Measurements from ENCODE around the gene LDB2. TPM values are rescaled to one million over a fixed set of nuclear protein-coding genes. Genes with fewer than 3 reads are reported as not detected.

LDB2 gene
- total and polyA plus RNA-seq, 2 experiments from 2014 or later = 48.6 to 80.1 TPM

GRCh38 chr4:16713696-16714095 lies 184.7 kb downstream of the LDB2 start:
- no peak overlapping the region for H3K4me2 ChIP-seq
- no peak overlapping the region for H3K27ac ChIP-seq (ENCODE audit: low read depth)
- ATAC-seq = no peak
- H3K36me3 ChIP-seq (ENCODE audit: insufficient read depth) = no peaks in the 10 kb centered on the region
- Mint-ChIP-seq H3K27me3 (ENCODE audit: insufficient read depth, low read depth, poor library complexity) (no peaks in the 10 kb centered on the region), H3K4me1 (peaks cover 2% of the 10 kb centered on the region; the same call in 2 of the 3 replicates), H3K4me3 (no peak overlapping the region), H3K27ac (no peak overlapping the region), H3K9me3 (no peaks in the 10 kb centered on the region), H3K36me3 (ENCODE audit: low read depth) (no peaks in the 10 kb centered on the region)
- H3K4me3 ChIP-seq = no peak overlapping the region
- TF ChIP-seq EZH2 (IDR thresholded peaks at IDR 0.05; ENCODE audit: low read depth, unreplicated experiment) = no peak
- TF ChIP-seq ZNF114 (CRISPR knock-in tag; IDR thresholded peaks at IDR 0.05) = no peak
- no peak for TF ChIP-seq EZH2phosphoT487 (IDR thresholded peaks at IDR 0.05; ENCODE audit: unreplicated experiment)
- no peak for TF ChIP-seq ZNF331 (CRISPR knock-in tag; IDR thresholded peaks at IDR 0.05; ENCODE audit: low read depth)
- TF ChIP-seq, protein P1, sequence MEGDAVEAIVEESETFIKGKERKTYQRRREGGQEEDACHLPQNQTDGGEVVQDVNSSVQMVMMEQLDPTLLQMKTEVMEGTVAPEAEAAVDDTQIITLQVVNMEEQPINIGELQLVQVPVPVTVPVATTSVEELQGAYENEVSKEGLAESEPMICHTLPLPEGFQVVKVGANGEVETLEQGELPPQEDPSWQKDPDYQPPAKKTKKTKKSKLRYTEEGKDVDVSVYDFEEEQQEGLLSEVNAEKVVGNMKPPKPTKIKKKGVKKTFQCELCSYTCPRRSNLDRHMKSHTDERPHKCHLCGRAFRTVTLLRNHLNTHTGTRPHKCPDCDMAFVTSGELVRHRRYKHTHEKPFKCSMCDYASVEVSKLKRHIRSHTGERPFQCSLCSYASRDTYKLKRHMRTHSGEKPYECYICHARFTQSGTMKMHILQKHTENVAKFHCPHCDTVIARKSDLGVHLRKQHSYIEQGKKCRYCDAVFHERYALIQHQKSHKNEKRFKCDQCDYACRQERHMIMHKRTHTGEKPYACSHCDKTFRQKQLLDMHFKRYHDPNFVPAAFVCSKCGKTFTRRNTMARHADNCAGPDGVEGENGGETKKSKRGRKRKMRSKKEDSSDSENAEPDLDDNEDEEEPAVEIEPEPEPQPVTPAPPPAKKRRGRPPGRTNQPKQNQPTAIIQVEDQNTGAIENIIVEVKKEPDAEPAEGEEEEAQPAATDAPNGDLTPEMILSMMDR (conservative IDR thresholded peaks at IDR 0.05; ENCODE audit: low read depth in 2 of 2) = no peak
- no peak for TF ChIP-seq NANOG (IDR thresholded peaks at IDR 0.05; ENCODE audit: borderline replicate concordance)
- TF ChIP-seq POLR2AphosphoS5 (IDR thresholded peaks at IDR 0.05; ENCODE audit: low read depth) = no peak
- TF ChIP-seq STAT1 (IDR thresholded peaks at IDR 0.05; ENCODE audit: unreplicated experiment) = no peak
- no peak for TF ChIP-seq ETS1 (IDR thresholded peaks at IDR 0.05)
- TF ChIP-seq, protein P2, sequence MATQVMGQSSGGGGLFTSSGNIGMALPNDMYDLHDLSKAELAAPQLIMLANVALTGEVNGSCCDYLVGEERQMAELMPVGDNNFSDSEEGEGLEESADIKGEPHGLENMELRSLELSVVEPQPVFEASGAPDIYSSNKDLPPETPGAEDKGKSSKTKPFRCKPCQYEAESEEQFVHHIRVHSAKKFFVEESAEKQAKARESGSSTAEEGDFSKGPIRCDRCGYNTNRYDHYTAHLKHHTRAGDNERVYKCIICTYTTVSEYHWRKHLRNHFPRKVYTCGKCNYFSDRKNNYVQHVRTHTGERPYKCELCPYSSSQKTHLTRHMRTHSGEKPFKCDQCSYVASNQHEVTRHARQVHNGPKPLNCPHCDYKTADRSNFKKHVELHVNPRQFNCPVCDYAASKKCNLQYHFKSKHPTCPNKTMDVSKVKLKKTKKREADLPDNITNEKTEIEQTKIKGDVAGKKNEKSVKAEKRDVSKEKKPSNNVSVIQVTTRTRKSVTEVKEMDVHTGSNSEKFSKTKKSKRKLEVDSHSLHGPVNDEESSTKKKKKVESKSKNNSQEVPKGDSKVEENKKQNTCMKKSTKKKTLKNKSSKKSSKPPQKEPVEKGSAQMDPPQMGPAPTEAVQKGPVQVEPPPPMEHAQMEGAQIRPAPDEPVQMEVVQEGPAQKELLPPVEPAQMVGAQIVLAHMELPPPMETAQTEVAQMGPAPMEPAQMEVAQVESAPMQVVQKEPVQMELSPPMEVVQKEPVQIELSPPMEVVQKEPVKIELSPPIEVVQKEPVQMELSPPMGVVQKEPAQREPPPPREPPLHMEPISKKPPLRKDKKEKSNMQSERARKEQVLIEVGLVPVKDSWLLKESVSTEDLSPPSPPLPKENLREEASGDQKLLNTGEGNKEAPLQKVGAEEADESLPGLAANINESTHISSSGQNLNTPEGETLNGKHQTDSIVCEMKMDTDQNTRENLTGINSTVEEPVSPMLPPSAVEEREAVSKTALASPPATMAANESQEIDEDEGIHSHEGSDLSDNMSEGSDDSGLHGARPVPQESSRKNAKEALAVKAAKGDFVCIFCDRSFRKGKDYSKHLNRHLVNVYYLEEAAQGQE (IDR thresholded peaks at IDR 0.05; ENCODE audit: unreplicated experiment) = no peak
- no peak for TF ChIP-seq CREB1 (CRISPR knock-in tag; IDR thresholded peaks at IDR 0.05; ENCODE audit: low read depth)
- TF ChIP-seq ZNF462 (CRISPR knock-in tag; IDR thresholded peaks at IDR 0.05) = no peak
- TF ChIP-seq JUNB (IDR thresholded peaks at IDR 0.05; ENCODE audit: unreplicated experiment) = no peak
- 0 out of 2 replicates have a peak, but pooled peaks cover 3% of the 10 kb centered on the region for H3K9me2 ChIP-seq (ENCODE audit: insufficient read depth)
- 0 out of 2 replicates have a peak, but pooled peaks cover 2% of the 10 kb centered on the region for H4K20me1 ChIP-seq (replicated peaks; ENCODE audit: insufficient read depth)
- no peak for DNase-seq (ENCODE audit: low spot score)
- H3F3A ChIP-seq (replicated peaks; ENCODE audit: low read depth) = no peaks in the 10 kb centered on the region
- H3K4me1 ChIP-seq (ENCODE audit: insufficient read depth) = 0 out of 2 replicates have a peak, but pooled peaks cover 2% of the 10 kb centered on the region
- H3K79me2 ChIP-seq (replicated peaks; ENCODE audit: insufficient read depth) = no peaks in the 10 kb centered on the region; the same call in 1 of the 2 replicates
- no peaks in the 10 kb centered on the region for H3K27me3 ChIP-seq (ENCODE audit: insufficient read depth)
- no peak overlapping the region for H2AFZ ChIP-seq
